Uterus (tissue), 2 donors: ENCODE data around the gene APP.
"Not testable (repeated sequence)": the region's sequence is repeated elsewhere in the genome, so short reads cannot be mapped to it uniquely, and the experiment has no call there.

Experiments used
- CTCF ChIP-seq, 4 experiments: fragments of 200-600 bp in 2 of 4; fragments of 450-650 bp in 2 of 4; sonication (generic) in 2 of 4; IDR thresholded peaks; one replicate each; pipeline ENCODE4 v1.5.1; 2016 to 2019; ENCODE audit warnings: antibody characterized with exemption in 4 of 4, mild to moderate bottlenecking in 2 of 4, moderate library complexity in 1 of 4
- POLR2A ChIP-seq, 2 donors: fragments of 450-650 bp; IDR thresholded peaks; one replicate each; pipeline ENCODE4 v1.6.1; 2016; ENCODE audit warnings: antibody characterized with exemption in 2 of 2, mild to moderate bottlenecking in 1 of 2, moderate library complexity in 1 of 2

GRCh38 chr21:25918152-25918551 is 252.4 kb downstream of the APP start:
- not testable (repeated sequence) for TF ChIP-seq CTCF, POLR2A (IDR thresholded peaks at IDR 0.05)
